ENCODE data around the gene COMP.

Gene COMP

DNA sequence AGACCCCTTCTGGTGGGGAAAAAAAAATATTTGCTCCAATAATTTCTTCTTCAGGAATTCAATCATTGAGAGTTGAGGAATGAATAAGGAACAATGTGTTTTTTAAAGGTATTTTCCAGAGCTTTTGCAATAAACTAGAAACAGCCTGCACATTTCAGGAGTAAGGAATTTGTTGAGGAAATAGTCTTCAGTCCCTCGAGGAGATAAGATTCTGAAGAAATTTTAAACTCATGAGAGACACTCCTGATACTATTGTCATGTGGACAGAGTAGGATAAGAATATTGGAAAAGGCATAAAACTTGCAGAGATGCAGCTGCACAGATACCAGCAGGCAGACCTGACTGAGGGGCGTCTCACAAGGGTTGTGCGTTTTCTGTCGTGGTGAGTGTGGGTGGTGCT, 36.6 kb downstream of the COMP start:
- no peak for TF ChIP-seq Cebpa-rat (IDR thresholded peaks at IDR 0.05)
- H3K4me2 ChIP-seq: no peak overlapping the region
- H4K20me1 ChIP-seq: no peaks in the 10 kb centered on the region
- H3K36me3 ChIP-seq: peaks cover 48% of the 10 kb centered on the region
- H3K27me3 ChIP-seq: no peaks in the 10 kb centered on the region
- no peak overlapping the region for H3K9ac ChIP-seq
- H3K4me1 ChIP-seq: peaks cover 35% of the 10 kb centered on the region
- no peaks in the 10 kb centered on the region for H3K9me3 ChIP-seq
- no peak overlapping the region for H3K4me3 ChIP-seq
- H3K27ac ChIP-seq: no peak overlapping the region

DNA sequence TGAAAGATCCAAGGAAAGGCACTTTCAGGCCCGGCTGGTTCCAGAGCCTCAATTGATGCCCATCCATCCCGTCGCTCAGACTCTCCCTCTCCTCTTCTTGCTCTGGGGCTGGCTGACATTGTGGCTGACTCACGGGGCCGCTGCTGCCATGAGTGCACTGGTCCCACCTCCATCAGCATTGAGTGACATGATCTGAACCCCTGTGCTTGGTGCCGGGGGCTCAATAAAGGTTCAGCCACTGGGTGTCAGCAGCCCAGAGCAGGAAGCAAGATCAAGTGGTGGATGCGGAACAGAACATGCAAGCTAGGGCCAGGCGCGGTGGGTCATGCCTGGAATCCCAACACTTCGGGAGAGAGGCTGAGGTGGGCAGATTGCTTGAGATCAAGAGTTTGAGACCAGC, 39.5 kb downstream of the COMP start:
- H3K4me2 ChIP-seq: no peak overlapping the region

DNA sequence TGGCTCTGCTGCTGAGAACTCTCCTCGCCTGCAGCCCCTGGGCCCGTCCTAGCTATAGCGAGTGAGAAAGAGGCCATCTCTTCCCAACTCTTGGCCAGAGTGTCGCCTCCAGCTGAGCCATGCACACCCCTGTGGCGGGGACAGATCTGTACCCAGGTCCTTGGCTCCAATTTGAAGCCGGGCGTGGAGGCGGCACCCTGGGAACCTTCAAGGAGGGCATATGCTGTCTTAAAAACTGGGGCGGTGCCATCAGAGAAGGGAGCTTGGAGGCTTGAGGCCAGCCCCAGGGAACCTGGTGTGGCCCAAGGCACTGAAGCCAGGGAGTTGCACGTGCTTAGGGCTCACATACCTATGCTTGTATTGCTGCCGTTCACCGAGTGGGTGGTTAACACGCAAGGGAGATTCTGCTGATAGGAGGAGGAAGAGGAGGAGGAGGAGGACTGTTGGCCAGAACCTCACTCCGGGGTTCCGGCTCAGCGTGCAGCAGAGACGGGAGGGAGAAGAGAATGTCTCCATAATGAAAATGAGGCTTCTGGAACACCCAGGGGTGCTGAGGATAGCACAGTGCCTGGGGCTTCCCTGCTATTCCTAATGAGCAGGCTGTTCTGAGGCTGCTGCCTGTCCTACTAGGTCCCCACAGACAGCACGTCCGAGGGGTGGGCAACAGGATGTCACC, 40.7 kb downstream of the COMP start:
- peaks cover 36% of the 10 kb centered on the region; the same call in 1 of the 2 replicates for H3K36me3 ChIP-seq
- H3K9ac ChIP-seq: no peak overlapping the region
- H3K4me2 ChIP-seq: peak overlapping the region; percentile 69
- H3K27me3 ChIP-seq: no peaks in the 10 kb centered on the region
- no peaks in the 10 kb centered on the region for H3K9me3 ChIP-seq
- H3K4me3 ChIP-seq: no peak overlapping the region
- no peak overlapping the region for H3K27ac ChIP-seq
- H3K4me1 ChIP-seq: peaks cover 28% of the 10 kb centered on the region
- TF ChIP-seq Cebpa-rat (IDR thresholded peaks at IDR 0.05): no peak
- no peaks in the 10 kb centered on the region for H4K20me1 ChIP-seq

More for the DNA sequence above, 39.5 kb downstream of the COMP start:
- Histone ChIP-seq H3K36me3 (peaks cover 39% of the 10 kb centered on the region; the same call in 1 of the 2 replicates), H3K27me3 (no peaks in the 10 kb centered on the region), H3K9me3 (no peaks in the 10 kb centered on the region), H3K4me3 (no peak overlapping the region), H4K20me1 (no peaks in the 10 kb centered on the region), H3K27ac (no peak overlapping the region), H3K4me1 (peaks cover 20% of the 10 kb centered on the region), H3K9ac (no peak overlapping the region)
- TF ChIP-seq Cebpa-rat (IDR thresholded peaks at IDR 0.05): no peak

DNA sequence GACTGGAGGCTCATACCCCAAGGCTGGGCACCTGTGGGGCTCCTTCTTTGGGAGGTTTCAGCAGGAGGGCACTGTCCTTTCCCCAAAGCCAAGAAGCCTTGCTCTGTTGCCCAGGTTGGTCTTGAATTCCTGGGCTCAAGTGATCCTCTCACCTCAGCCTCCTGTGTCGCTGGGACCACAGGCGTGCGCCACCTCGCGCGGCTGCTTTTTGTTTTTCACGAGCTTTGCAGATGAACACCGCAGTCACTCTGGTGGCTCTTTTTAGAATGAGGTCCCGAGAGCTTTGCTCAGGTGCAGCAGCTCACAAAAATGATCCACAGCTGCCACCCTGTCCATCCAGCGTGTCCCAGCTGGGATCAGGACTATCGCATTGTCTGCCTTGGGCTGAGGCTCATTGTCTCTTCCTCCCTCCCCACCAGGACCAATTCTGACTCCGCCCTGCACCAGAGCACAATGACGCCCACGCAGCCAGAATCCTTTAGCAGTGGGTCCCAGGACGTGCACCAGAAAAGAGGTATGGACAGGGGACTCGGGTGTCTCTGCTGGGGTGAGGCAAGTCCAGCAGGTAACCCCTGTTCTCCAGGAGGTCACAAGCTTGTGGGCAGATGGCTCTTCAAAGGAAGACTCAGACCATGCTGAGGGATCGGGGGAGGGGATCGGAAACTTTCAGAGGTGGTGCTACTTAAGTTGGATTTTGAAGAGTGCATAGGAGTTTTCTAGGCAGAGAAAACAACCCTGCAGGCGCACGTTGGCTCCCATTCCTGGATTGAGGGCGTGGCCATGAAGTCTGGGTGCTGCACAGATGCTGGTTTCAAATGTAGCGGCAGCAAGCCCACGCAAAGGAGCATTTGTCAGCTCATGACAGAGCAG, 41.5 kb downstream of the COMP start:
- no peaks in the 10 kb centered on the region for H3K27me3 ChIP-seq
- peaks cover 36% of the 10 kb centered on the region; the same call in 1 of the 2 replicates for H3K36me3 ChIP-seq
- H3K27ac ChIP-seq: peak overlapping the region; percentile 40
- no peak for TF ChIP-seq Cebpa-rat (IDR thresholded peaks at IDR 0.05)
- H3K9me3 ChIP-seq: no peaks in the 10 kb centered on the region
- no peak overlapping the region for H3K4me3 ChIP-seq
- no peak overlapping the region for H3K9ac ChIP-seq
- no peaks in the 10 kb centered on the region for H4K20me1 ChIP-seq
- H3K4me1 ChIP-seq: peaks cover 28% of the 10 kb centered on the region
- peak overlapping the region; percentile 69 for H3K4me2 ChIP-seq

DNA sequence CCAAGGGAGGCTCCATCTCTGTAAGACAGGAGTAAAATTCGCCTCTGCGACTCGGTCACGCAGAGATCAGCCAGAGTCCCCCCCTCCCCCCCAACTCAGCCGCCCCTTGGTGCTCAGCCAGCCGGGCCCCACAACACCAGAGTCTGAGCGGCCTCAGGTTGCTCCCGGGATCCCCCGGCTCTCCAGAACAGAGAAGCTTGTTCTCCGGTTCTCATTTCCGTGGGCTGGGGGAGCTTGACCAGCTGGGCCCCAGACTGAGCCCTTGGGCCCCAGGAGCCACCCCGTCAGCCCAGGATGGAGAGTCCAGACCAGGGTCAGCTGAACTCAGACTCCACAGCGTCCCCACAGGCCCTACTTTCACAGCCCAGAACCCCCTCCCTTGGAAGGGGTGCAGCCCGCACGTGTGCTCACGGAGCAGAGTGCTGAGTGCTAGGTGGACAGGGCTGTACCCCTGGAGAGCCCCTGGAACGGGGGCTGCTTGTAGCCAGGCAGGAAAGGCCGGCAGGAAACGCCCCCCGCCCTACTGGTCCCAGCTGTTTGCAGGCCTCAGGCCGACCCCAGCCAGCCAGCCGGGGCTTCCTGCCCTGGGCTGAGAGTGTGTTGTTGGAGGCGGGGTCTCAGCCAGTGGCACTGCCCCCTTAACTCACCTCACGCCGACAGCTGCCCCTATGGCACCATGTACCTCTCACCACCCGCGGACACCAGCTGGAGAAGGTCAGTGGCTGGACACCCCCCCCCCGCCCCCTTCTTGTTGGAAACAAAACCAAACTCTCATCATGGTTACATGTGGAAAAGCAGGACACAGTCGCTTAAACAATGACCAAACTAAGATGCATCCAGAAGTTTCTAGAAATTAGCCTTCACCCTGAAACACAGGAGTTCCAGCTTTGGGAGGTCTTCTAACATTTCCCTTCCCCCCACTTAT, 44.4 kb downstream of the COMP start:
- Histone ChIP-seq H3K36me3 (peaks cover 29% of the 10 kb centered on the region; the same call in 1 of the 2 replicates), H3K27me3 (no peaks in the 10 kb centered on the region), H3K27ac (peak overlapping the region; percentile 63; the same call in 1 of the 2 replicates), H3K9ac (no peak overlapping the region), H3K4me3 (no peak overlapping the region), H3K4me1 (peaks cover 44% of the 10 kb centered on the region), H3K4me2 (peak overlapping the region; percentile 37), H4K20me1 (0 out of 2 replicates have a peak, but pooled peaks cover 3% of the 10 kb centered on the region), H3K9me3 (no peaks in the 10 kb centered on the region)
- no peak for TF ChIP-seq Cebpa-rat (IDR thresholded peaks at IDR 0.05)

DNA sequence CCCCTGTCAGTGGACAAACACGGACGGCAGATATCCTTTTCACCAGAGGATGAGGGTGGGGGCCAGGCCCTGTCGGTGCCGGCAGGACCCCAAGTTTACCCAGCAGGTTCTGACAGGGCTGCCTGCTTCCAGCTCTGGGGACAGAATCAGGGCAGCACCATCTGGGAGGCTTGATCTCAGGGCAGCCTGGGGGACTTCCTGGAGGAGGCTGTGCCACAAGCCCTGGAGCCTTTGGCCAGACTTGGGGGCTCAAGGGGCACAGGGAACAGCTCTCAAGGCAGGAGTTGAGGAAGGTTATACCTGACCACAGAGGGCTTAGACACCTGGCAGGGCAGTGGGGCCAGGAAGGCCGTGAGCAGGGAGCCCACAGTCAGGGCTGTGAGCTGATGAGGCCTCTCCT, 45.2 kb downstream of the COMP start:
- Histone ChIP-seq H3K27me3 (no peaks in the 10 kb centered on the region), H3K9me3 (no peaks in the 10 kb centered on the region), H4K20me1 (0 out of 2 replicates have a peak, but pooled peaks cover 5% of the 10 kb centered on the region), H3K27ac (no peak overlapping the region), H3K4me2 (no peak overlapping the region), H3K4me1 (peaks cover 52% of the 10 kb centered on the region), H3K36me3 (peaks cover 28% of the 10 kb centered on the region; the same call in 1 of the 2 replicates), H3K9ac (no peak overlapping the region), H3K4me3 (no peak overlapping the region)
- no peak for TF ChIP-seq Cebpa-rat (IDR thresholded peaks at IDR 0.05)

DNA sequence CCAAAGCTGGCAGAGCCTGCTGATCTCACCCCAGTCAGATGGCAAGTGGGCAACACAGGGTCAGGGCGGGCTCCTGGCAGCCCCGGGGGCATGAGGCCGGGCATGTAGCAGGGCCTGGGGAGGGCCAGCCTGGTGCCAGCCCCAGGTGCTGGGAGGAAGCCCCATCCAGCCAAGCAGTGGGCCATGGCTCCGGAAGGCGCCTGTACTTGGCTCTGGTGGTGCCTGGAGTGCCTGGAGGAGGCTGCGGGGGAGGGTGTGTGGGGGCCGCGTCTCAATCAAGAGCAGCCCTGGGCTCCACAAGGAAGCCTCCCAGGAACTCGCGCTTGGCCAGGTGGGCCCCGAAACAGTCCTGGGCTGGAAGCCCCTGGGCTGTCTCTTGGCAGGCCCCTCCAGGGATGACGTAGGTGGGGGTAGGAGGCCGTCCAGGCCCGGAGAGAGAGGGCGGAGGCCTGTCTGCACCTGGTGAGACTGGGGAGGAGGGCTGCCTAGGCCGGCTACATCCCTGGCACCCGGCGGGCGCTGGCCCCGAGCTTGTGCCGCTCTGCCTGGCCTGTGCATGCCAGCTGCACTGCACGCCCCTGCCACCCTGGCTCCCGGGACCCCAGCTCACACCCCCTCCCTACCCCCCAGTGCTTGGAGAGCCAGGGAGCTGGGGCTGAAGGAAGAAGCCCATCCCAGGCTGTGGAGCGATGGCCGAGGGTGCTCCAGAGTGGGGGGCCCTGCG, 45.9 kb downstream of the COMP start:
- Histone ChIP-seq H4K20me1 (0 out of 2 replicates have a peak, but pooled peaks cover 5% of the 10 kb centered on the region), H3K36me3 (peaks cover 20% of the 10 kb centered on the region; the same call in 1 of the 2 replicates), H3K4me1 (peaks cover 56% of the 10 kb centered on the region), H3K4me3 (no peak overlapping the region), H3K4me2 (no peak overlapping the region), H3K9me3 (no peaks in the 10 kb centered on the region), H3K9ac (no peak overlapping the region), H3K27ac (peak overlapping the region; percentile 31; the same call in 1 of the 2 replicates), H3K27me3 (no peaks in the 10 kb centered on the region)
- TF ChIP-seq Cebpa-rat (IDR thresholded peaks at IDR 0.05): no peak

DNA sequence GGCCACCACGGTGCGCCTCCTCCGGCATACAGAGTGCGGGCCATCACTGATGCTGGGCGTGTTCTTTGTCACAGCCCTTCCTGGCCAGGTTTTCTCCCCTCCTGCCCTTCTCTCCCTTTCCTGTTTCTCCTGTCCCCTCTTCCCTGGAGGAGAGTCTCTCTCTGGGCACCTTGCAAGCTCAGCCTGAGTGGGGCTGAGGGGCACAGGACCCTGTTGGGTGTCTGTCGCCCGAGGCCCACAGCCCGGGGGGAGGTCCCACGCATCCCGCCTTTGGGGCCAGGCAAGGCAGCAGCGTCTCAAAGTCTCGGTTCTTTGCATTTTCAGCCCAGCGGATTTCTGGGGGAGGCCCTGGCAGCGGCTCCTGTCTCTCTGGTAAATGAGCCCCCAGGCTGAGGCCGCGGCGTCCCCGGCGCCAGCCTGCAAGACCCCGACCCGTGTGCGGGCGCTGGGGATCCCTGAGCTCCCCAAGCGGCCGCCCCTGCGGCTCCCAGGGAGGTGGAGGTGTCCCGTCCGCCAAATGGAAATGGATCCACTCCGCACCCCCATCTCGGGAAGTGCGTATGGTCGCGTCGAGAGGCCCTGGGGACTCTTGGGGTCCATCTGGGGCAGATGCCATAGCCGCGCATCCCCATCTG, 47.2 kb downstream of the COMP start:
- H3K9me3 ChIP-seq: no peaks in the 10 kb centered on the region
- H3K4me1 ChIP-seq: peaks cover 56% of the 10 kb centered on the region
- no peak for TF ChIP-seq Cebpa-rat (IDR thresholded peaks at IDR 0.05)
- no peak overlapping the region for H3K4me2 ChIP-seq
- 0 out of 2 replicates have a peak, but pooled peaks cover 5% of the 10 kb centered on the region for H4K20me1 ChIP-seq
- 0 out of 2 replicates have a peak overlapping the region, but pooled peaks have one; percentile 30 for H3K27ac ChIP-seq
- no peak overlapping the region for H3K4me3 ChIP-seq
- peaks cover 16% of the 10 kb centered on the region; the same call in 1 of the 2 replicates for H3K36me3 ChIP-seq
- no peak overlapping the region for H3K9ac ChIP-seq
- no peaks in the 10 kb centered on the region for H3K27me3 ChIP-seq
